OCI-M1 (cell line): ENCODE measurements around the gene CNTNAP2.
"Not testable (repeated sequence)": the region's sequence is repeated elsewhere in the genome, so short reads cannot be mapped to it uniquely, and the experiment has no call there.

Experiments
- DNase-seq: peaks from one replicate; lab custom pipeline; 2025; lab: John Stamatoyannopoulos, UW

The CNTNAP2 gene

GRCh38 chr7:147114525-147114924, 997.9 kb downstream of the CNTNAP2 start:
- DNase-seq: not testable (repeated sequence)

GRCh38 chr7:147136352-147136751, 1019.8 kb downstream of the CNTNAP2 start:
- DNase-seq: no peak

GRCh38 chr7:147145194-147145593, 1028.6 kb downstream of the CNTNAP2 start:
- no peak for DNase-seq

- DNase-seq: no peak
These were observed 1029.6 kb downstream of the CNTNAP2 start for GRCh38 chr7:147146169-147146568.

- no peak for DNase-seq
These were observed 1035.1 kb downstream of the CNTNAP2 start for GRCh38 chr7:147151661-147152060.

- DNase-seq: no peak
These were observed 1037.0 kb downstream of the CNTNAP2 start for GRCh38 chr7:147153571-147153970.

- DNase-seq: no peak
These were observed 1044.8 kb downstream of the CNTNAP2 start for GRCh38 chr7:147161405-147161804.

- no peak for DNase-seq
These were observed 1053.9 kb downstream of the CNTNAP2 start for GRCh38 chr7:147170341-147171012.

GRCh38 chr7:147171013-147171391, 1054.4 kb downstream of the CNTNAP2 start:
- DNase-seq: no peak

- DNase-seq: no peak
These were observed 1057.3 kb downstream of the CNTNAP2 start for GRCh38 chr7:147173883-147174282.

GRCh38 chr7:147182874-147183273, 1066.3 kb downstream of the CNTNAP2 start:
- DNase-seq: no peak

- no peak for DNase-seq
These were observed 1066.7 kb downstream of the CNTNAP2 start for GRCh38 chr7:147183276-147183675.

- peak; percentile 15 for DNase-seq
These were observed 1071.9 kb downstream of the CNTNAP2 start for GRCh38 chr7:147188467-147188866.

- no peak for DNase-seq
These were observed 1076.9 kb downstream of the CNTNAP2 start for GRCh38 chr7:147193476-147193875.

- no peak for DNase-seq
These were observed 1079.9 kb downstream of the CNTNAP2 start for GRCh38 chr7:147196481-147196880.

GRCh38 chr7:147197006-147197405, 1080.4 kb downstream of the CNTNAP2 start:
- peak; percentile 91 for DNase-seq

- DNase-seq: no peak
These were observed 1083.3 kb downstream of the CNTNAP2 start for GRCh38 chr7:147199868-147200267.

GRCh38 chr7:147207988-147208387, 1091.4 kb downstream of the CNTNAP2 start:
- no peak for DNase-seq

- DNase-seq: no peak
These were observed 1114.7 kb downstream of the CNTNAP2 start for GRCh38 chr7:147231275-147231674.

GRCh38 chr7:147235645-147236382, 1119.2 kb downstream of the CNTNAP2 start:
- DNase-seq: no peak

GRCh38 chr7:147240468-147240867, 1123.9 kb downstream of the CNTNAP2 start:
- no peak for DNase-seq

- peak; percentile 85 for DNase-seq
These were observed 1128.7 kb downstream of the CNTNAP2 start for GRCh38 chr7:147245274-147245673.

GRCh38 chr7:147249956-147250355, 1133.4 kb downstream of the CNTNAP2 start:
- peak; percentile 1 for DNase-seq
